HFFc6 (cell line): ENCODE measurements around the gene SNX1. TPM values are rescaled to one million over a fixed set of nuclear protein-coding genes. Genes with fewer than 3 reads are reported as not detected.

Experiments
- DNase-seq: peaks from one replicate; pipeline ENCODE4 v3.0.0-alpha.2; 2018
- H3K27ac Mint-ChIP-seq: 2 replicates; pipeline ENCODE4 v1.8.0; 2020; ENCODE audit warnings: mild to moderate bottlenecking, mixed read lengths
- H3K27me3 Mint-ChIP-seq: 2 replicates; pipeline ENCODE4 v1.8.0; 2021; ENCODE audit warnings: mild to moderate bottlenecking, moderate library complexity, mixed read lengths; ENCODE audit not compliant: insufficient read depth
- H3K36me3 Mint-ChIP-seq: 2 replicates; pipeline ENCODE4 v1.8.0; 2021; ENCODE audit warnings: low read depth, mixed read lengths
- H3K4me1 Mint-ChIP-seq: 2 replicates; pipeline ENCODE4 v1.8.0; 2020; ENCODE audit warnings: low read depth, mixed read lengths
- H3K4me3 Mint-ChIP-seq: 2 replicates; pipeline ENCODE4 v1.8.0; 2020; ENCODE audit warnings: mild to moderate bottlenecking, moderate library complexity, mixed read lengths
- H3K9me3 Mint-ChIP-seq: 2 replicates; pipeline ENCODE4 v1.8.0; 2020; ENCODE audit warnings: mild to moderate bottlenecking, mixed read lengths
- CTCF ChIP-seq: fragments of 200-600 bp; sonication (generic); IDR thresholded peaks from 2 replicates; pipeline ENCODE4 v1.5.0; 2021; ENCODE audit warnings: antibody characterized with exemption, mild to moderate bottlenecking
- total RNA-seq, 6 experiments: library from RNA; stranded (reverse); fragmentation: NEBNext Ultra II Directional; extraction: Animal tissue kit (Norgen Biotek cat#: 25700); gene quantifications; 2 replicates in 1 of 6; 3 replicates in 5 of 6; pipeline ENCODE4 v1.2.3, GENCODE V29; 2021

The SNX1 gene
- total RNA-seq, 6 experiments from 2014 or later, result 87.4 to 102 (median 96.1) TPM

DNA sequence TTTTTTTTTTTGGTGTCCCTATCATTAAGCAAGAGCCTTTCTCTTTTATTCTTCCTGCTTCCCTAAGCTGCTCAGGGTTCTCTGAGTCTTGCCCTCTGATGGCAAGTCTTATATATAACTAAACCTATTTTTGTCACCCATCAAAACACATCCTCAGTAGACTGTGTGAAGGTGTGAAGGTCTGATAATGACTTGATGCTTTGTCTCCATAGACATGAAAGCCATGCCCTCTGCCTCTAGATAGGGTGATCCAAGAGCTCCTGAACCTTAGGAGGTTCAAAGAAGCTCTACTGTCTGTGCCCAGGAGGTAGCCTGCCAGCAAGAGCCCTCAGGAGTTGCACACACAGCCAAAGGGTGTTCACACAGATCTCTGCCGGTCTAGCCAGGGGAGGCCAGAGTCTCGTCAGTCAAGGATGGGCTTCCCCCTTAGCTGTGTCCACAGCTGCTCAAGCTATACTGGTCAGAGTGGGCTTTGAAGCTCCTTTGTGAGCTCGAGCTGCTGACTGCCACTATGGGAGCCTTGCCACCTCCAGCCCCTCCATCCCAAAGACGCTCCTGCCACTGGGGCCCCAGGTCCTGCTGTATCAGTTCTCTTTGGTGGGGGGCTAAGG lies 42.7 kb downstream of the SNX1 start:
- Mint-ChIP-seq H3K27ac (no peak overlapping the region), H3K4me3 (no peak overlapping the region), H3K9me3 (no peaks in the 10 kb centered on the region), H3K27me3 (peaks cover 2% of the 10 kb centered on the region), H3K4me1 (no peaks in the 10 kb centered on the region), H3K36me3 (0 out of 2 replicates have a peak, but pooled peaks cover 22% of the 10 kb centered on the region)
- no peak for TF ChIP-seq CTCF
- DNase-seq, result no peak

DNA sequence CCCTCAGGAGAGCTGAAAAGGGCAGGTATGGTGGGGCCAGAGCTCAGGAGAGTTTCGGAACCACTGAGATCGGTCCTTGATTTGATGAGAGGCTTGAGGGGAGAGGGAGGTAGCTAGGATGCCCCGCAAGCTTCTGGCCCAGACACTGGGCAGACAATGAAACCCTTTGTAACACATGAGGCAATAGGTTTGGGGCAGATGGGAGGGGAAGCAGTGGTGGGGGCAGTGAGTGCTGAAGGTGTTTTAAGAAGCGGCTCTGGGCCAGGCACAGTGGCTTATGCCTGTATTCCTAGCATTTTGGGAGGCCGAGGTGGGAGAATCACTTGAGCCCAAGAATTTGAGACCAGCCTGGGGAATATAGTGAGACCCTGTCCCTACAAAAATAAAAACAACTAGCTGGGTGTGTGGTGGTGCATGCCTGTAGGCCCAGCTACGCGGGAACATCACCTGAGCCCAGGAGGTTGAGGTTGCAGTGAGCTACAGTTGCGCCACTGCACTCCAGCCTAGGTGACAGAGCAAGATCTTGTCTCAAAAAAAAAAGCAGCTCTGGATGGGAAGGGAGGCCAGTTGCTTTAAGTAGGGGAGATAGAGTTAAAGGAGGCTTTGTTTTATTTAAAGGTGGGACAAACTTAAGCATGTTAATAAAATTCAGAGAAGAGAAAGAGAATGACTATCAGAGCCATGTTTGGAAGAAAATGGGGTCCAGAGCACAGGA lies 46.2 kb downstream of the SNX1 start:
- Mint-ChIP-seq H3K27me3 (peaks cover 3% of the 10 kb centered on the region; the same call in 1 of the 2 replicates), H3K4me3 (no peak overlapping the region), H3K4me1 (no peaks in the 10 kb centered on the region), H3K27ac (no peak overlapping the region), H3K36me3 (0 out of 2 replicates have a peak, but pooled peaks cover 9% of the 10 kb centered on the region), H3K9me3 (no peaks in the 10 kb centered on the region)
- no peak for TF ChIP-seq CTCF
- DNase-seq, result no peak

DNA sequence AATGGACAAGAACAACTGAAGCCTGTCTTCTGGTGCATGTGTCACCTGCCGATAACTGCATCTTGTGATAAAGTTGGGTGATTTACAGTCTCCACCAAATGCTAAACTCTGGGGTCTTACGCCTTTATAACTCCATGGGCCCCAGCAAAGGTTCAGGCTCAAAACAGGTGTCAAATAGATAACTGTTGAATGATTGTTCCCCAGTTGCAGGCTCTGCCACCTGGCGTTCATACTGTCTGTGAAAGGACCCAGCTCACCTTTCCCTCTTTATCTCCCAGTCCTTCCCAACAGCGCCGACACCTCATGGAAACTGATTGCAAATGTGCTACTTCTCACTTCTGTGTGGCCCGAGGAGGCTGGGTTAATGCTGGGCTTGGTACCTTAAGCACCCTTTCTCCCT lies 47.5 kb downstream of the SNX1 start:
- Mint-ChIP-seq H3K9me3 (no peaks in the 10 kb centered on the region), H3K4me1 (no peaks in the 10 kb centered on the region), H3K27me3 (peaks cover 3% of the 10 kb centered on the region; the same call in 1 of the 2 replicates), H3K36me3 (0 out of 2 replicates have a peak, but pooled peaks cover 8% of the 10 kb centered on the region), H3K27ac (no peak overlapping the region), H3K4me3 (no peak overlapping the region)
- no peak for DNase-seq
- TF ChIP-seq CTCF, result no peak

DNA sequence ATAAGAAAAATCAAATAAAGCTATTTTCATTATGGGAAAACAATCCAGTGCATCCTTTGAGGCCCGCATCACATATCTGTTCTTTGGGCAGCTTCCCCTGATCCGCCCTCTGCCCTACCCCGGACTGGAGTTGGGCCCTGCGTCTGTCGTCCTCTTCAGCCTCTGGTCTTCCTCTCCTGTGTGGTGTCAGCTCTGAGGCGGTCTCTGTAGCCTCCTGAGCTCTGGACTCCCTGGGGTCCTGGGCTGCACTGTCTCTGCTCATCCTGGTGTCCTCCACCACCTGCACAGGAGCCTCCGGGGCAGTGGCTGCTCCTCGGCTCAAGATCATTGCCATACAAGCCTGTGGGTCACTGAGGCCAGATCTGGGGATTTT lies 48.4 kb downstream of the SNX1 start:
- no peaks in the 10 kb centered on the region for H3K4me1 Mint-ChIP-seq
- H3K27ac Mint-ChIP-seq, result no peak overlapping the region
- no peak for DNase-seq
- 0 out of 2 replicates have a peak, but pooled peaks cover 8% of the 10 kb centered on the region for H3K36me3 Mint-ChIP-seq
- H3K27me3 Mint-ChIP-seq, result peaks cover 3% of the 10 kb centered on the region; the same call in 1 of the 2 replicates
- H3K9me3 Mint-ChIP-seq, result no peaks in the 10 kb centered on the region
- no peak overlapping the region for H3K4me3 Mint-ChIP-seq
- no peak for TF ChIP-seq CTCF

DNA sequence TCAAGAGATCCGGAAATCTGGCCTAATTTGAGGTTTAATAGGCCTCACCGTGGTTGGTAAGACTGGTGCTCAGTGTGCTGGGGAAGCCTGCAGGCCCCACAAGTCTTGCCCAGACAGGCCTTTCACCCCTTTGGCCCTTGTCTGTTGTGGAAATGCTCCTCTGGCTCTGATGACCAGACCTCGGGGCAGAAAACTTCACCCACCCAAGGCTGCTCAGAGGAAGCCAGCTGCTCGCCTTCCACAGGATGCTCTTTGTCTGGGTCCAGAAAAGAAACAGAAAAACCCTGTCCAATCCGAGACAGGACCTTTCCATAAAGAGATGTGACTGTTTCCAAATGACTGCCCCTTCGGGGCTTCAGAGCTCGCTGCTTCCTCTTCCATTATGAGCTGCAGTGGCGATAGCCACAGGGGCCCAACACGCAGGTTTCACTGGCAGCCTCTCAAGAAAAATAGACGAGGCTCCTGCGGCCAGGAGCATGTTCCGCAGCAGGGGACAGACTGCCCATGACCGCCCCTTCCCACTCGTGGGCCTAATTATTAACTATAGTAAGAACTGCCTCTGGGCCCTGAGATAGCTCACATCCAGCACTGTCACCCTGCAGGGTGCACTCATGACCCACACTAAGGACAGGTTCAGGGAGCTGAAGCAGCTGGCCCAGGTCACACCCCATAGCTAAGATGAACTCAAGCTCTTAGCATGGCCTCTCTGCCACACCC lies 48.9 kb downstream of the SNX1 start:
- no peak for TF ChIP-seq CTCF
- Mint-ChIP-seq H3K27me3 (peaks cover 4% of the 10 kb centered on the region), H3K4me1 (no peaks in the 10 kb centered on the region; the same call in 1 of the 2 replicates), H3K36me3 (0 out of 2 replicates have a peak, but pooled peaks cover 8% of the 10 kb centered on the region), H3K27ac (no peak overlapping the region), H3K9me3 (no peaks in the 10 kb centered on the region), H3K4me3 (no peak overlapping the region)
- DNase-seq, result no peak
